Measurements from ENCODE around the gene LY6G6F.

DNA sequence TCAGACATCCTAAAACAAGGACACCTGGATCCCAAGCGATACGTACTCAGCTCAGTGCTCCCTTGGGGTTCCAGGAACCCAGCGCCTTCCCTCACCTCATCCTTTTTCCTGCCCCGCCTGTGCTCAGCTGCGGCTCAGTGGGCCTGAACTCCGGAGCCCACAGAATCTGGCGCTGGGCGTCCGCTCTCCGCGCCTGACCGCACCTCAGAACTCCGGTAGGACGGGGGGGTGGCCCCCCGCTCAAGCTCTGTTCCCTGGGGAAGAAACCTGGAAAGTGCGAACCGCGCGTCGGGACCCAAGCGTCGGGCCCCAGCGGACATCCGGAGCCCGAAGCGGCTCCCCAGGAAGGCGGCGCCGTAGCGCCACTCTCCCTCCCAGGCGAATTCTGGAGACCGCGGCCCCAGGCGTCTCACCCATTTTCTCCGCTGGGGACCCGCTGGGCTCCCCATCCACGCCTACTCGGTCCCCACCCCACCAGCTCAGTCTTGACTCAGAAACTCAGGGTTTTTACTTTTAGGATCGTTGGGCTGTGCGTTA is 25.5 kb upstream of the LY6G6F start:
- TF ChIP-seq CREB1 (IDR thresholded peaks at IDR 0.05; ENCODE audit: low read depth) (no peak), TEAD4 (IDR thresholded peaks at IDR 0.05) (peak; percentile 10; the same call in 1 of the 2 replicates), EP300 (IDR thresholded peaks at IDR 0.05; ENCODE audit: borderline replicate concordance) (0 out of 2 replicates have a peak, but pooled peaks have one; percentile 29)

All from Ishikawa (cell line).